NCI-H1417 (cell line): ENCODE data around the gene MRPL22.
"Not testable (repeated sequence)": the region's sequence is repeated elsewhere in the genome, so short reads cannot be mapped to it uniquely, and the experiment has no call there.

Experiments
- DNase-seq, 3 experiments: peaks; one replicate each; lab custom pipeline; 2025; lab: John Stamatoyannopoulos, UW

Gene MRPL22

GRCh38 chr5:154940772-154941620, at the start of gene MRPL22:
MRPL22 (plus strand) TSS chr5:154941073; CDS start chr5:154941111, 38 bp downstream.
- DNase-seq, result peak; percentile 83 to 95 (median 91)

DNA sequence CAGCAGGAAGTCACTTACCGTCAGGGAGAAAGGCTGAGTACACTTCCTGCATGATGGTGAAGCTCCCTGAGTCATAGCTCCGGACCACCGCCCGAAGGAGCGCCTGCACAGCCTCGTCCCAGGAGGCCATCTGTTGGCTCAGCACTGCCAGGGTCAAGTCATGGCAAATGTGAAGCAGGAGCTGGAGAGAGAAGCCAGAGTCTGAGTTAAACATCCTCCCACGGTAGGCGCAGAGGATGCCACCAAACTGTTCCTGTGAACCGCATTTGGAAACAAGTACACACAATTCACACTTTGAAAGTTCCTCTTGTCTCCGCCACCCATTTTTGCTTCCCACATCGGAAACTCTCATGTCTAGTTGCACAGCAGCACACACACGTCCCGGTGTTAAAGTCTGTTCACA, 48.5 kb upstream of the MRPL22 start:
- DNase-seq, result no peak

DNA sequence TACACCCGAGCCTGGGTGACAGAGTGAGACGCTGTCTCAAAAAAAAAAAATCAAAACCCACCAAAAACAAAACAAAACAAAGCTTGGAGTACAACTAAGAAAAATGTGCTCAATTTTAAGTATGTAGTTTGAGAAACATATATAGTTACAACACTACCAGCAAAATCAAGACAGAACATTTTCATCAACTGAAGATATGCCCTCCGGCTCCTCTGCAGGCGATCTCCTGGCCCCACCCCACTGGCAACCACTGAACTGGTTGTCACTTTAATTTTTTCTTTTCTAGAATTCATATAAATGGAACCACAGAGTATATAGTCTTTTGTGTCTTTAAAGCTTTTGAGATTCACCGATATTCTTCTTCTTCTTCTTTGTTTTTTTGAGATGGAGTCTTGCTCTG, 47.5 kb upstream of the MRPL22 start:
- no peak for DNase-seq

DNA sequence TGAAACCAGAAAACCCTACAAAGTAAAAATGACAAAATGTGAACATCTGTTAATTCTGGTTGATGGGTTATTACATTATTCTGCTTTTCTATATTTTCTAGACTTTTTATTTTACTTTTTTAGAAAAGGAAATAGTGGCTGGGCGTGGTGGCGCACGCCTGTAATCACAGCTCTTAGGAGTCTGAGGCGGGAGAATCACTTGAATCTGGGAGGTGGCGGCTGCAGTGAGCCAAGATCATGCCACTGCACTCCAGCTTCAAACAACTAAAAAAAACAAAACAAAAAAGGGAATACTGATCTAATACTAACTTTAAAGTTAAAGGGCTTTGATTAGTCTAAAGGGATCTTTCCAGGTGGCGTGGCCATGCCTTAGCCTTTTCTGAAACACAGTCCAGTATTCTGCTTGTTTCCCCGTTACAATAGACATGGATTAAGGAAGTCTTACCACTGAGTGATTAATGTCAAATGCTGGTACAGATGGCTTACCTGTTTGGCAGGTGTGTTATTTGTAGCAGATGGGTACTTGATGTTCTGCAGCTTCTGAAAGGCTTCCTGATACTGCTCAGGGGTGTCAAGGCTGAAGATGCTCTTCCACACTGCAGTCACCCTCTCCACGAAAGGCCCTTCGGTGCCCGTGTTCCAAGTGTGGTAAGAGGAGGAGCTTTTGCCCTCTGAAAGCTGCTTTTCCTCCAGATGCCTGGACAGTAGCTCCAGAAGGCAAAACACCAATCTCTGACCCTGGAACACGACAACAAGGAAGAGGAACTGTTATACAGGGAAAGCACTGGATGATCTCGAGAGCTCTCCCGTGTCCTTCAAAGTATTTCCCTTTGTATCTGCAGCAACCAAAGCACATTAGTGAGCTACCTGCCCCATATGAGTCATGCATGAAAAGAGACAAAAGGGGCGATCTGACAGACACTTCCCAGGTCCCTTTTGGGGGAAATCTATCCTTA, 45.0 kb upstream of the MRPL22 start:
- DNase-seq, result no peak

GRCh38 chr5:154896562-154897165, 44.2 kb upstream of the MRPL22 start:
- no peak for DNase-seq

DNA sequence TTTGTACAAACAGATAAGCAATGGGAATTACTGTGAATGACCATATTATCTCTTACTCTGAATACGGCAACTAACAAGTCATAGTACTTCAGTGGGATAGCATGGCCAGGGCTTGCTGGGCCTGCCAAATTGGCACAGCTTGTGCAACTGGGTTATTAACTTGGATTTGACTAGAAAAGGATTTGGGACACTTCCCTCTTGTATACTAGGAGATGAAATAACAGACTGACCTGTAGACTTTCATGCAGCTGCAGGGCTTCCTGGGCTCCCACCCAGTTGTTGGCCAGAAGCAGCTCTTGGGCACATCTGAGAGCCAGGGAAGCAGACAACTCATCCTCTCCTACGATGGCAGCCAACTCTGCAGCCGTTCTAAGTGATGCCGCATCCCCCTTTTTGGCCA, 42.7 kb upstream of the MRPL22 start:
- DNase-seq, result no peak

- no peak for DNase-seq
Observed at GRCh38 chr5:154899151-154899816, 41.6 kb upstream of the MRPL22 start.

DNA sequence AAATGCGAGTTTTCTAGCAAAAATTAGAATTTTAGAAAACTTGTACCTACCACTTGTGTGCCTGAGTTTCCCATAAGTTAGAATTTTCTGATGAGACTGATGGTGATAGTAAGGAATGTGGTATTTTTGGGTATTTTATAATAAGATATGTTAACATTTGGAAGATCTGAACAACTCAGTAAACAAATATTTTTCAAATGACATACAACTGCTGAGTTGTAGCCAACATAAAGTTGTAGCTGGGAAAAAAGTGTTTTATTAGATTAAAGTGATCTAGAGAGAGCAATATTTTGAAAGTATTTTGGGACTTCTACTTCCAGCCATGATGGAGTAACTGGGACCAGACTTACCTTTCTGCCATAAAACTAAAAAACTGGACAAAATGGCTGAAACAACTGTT, 40.8 kb upstream of the MRPL22 start:
- DNase-seq, result no peak

DNA sequence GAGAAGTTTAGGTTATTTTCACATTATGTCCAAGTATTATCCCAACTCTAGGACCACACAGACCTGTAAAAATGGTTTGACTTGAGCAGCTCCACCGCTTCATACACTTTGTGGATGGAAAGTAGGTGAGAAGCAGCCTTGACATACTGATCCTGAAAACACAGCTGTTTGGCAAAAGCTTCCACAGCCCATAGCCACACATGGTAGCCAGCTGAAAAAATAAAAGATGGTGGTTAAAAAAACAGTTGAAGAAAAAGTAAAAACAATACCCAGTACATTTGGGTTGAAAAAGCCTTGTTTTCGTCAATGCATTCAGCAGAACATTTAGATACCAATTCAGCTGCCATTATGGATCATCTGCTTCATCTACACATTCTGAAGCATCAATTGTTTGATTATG, 39.6 kb upstream of the MRPL22 start:
- DNase-seq, result no peak

- DNase-seq, result no peak
Observed at GRCh38 chr5:154901913-154902312, 39.0 kb upstream of the MRPL22 start.

- not testable (repeated sequence) for DNase-seq
Observed at GRCh38 chr5:154905601-154906000, 35.3 kb upstream of the MRPL22 start.

DNA sequence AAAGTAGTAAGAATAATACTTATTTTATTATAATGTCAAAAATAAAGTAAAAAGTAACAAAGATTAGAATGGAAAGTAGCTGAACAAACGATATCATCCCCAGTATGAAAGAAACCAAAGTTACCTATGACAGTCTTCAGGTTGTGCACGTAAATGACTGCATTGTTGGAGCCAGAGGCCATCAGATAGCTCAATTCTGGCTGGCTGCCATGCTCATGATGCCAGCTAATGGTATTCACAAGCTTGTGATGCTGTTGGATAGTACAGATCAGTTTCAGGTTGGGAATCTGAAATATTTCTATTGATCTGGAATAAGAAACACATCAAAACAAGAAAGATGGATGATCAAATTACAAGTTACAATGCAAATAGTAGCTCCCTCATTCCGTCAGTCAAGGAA, 24.0 kb upstream of the MRPL22 start:
- no peak for DNase-seq

- DNase-seq, result no peak
Observed at GRCh38 chr5:154917757-154918156, 23.1 kb upstream of the MRPL22 start.

GRCh38 chr5:154923441-154924430, 17.1 kb upstream of the MRPL22 start:
- no peak for DNase-seq

GRCh38 chr5:154933537-154933936, 7.3 kb upstream of the MRPL22 start:
- DNase-seq, result no peak

DNA sequence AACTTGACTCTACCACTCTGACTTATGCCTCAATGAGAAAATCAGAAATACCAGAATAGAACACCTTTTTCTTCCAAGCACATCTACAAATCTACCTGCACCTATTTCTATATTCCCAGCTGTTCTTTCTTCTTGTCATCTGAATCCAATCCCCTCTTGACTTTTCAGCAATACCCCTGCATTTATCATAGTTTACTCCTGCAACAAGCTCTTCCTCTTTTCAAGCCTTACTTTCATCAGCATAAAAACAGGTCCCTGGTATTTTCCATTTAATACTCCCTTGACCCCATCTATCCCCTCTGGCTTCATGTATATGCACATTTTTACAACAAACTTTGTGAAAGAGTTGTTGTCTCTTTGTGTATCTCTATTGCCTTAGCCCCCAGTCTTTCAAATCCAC, 6.0 kb upstream of the MRPL22 start:
- no peak for DNase-seq

- no peak for DNase-seq
Observed at GRCh38 chr5:154937186-154937717, 3.6 kb upstream of the MRPL22 start.

- DNase-seq, result peak; percentile 77 to 87 (median 81)
Observed at GRCh38 chr5:154937718-154938466, 3.0 kb upstream of the MRPL22 start, which contains the start of gene GEMIN5. GEMIN5 (minus strand) TSS chr5:154938211; CDS start chr5:154938133, 78 bp downstream.

GRCh38 chr5:154939387-154939786, 1.5 kb upstream of the MRPL22 start:
- not testable (repeated sequence) for DNase-seq
